PC-9 (cell line): ENCODE measurements around the gene GALNT9. TPM values are rescaled to one million over a fixed set of nuclear protein-coding genes. Genes with fewer than 3 reads are reported as not detected.

Source experiments
- BruUV-seq: library from RNA; stranded (reverse); fragments of 400-500 nt; replicated peaks from 2 replicates; lab custom pipeline; 2021; lab: Mats Ljungman, UMichigan
- CTCF ChIA-PET: fragments of 300-600 bp; sonication (Branson Sonifier 250); formaldehyde crosslinking; loops from one replicate; lab custom pipeline; 2022; ENCODE audit warnings: antibody characterized with exemption; lab: Charles Lee
- POLR2A ChIA-PET: fragments of 300-600 bp; sonication (Branson Sonifier 250); formaldehyde crosslinking; loops from one replicate; lab custom pipeline; 2022; ENCODE audit warnings: antibody characterized with exemption; ENCODE audit not compliant: unreplicated experiment; lab: Charles Lee
- DNase-seq, 2 experiments: peaks; one replicate each; pipeline versions ENCODE4 v3.0.0 to v3.0.0-alpha.2; 2015 to 2022; ENCODE audit warnings: mixed read lengths in 1 of 2
- H2AFZ ChIP-seq: fragments of 200-600 bp; sonication (generic); 2 replicates; pipeline ENCODE4 v1.8.1; 2017; ENCODE audit warnings: antibody characterized with exemption
- H3F3A ChIP-seq: fragments of 200-600 bp; sonication (generic); 2 replicates; pipeline ENCODE4 v1.8.1; 2017; ENCODE audit warnings: antibody characterized with exemption, mild to moderate bottlenecking, low read depth; ENCODE audit not compliant: insufficient read depth
- H3K27ac ChIP-seq: fragments of 200-600 bp; sonication (generic); 2 replicates; pipeline ENCODE4 v1.6.1; 2016; ENCODE audit warnings: mixed run types
- H3K27me3 ChIP-seq: fragments of 200-600 bp; sonication (generic); 2 replicates; pipeline ENCODE4 v1.6.1; 2016; ENCODE audit warnings: low read depth, mixed run types; ENCODE audit not compliant: insufficient read depth
- H3K36me3 ChIP-seq: fragments of 200-600 bp; sonication (generic); 2 replicates; pipeline ENCODE4 v1.6.1; 2016; ENCODE audit warnings: low read depth, mixed run types
- H3K4me1 ChIP-seq: fragments of 200-600 bp; sonication (generic); replicated peaks from 2 replicates; pipeline ENCODE4 v1.6.1; 2016; ENCODE audit warnings: mixed run types; ENCODE audit not compliant: insufficient read depth
- H3K4me2 ChIP-seq: fragments of 200-600 bp; sonication (generic); 2 replicates; pipeline ENCODE4 v1.6.1; 2017; ENCODE audit warnings: mixed run types
- H3K4me3 ChIP-seq: fragments of 200-600 bp; sonication (generic); 2 replicates; pipeline ENCODE4 v1.6.1; 2016; ENCODE audit warnings: mixed run types
- H3K79me2 ChIP-seq: fragments of 200-600 bp; sonication (generic); 2 replicates; pipeline ENCODE4 v1.6.1; 2017; ENCODE audit warnings: low read depth, mixed run types
- H3K9me2 ChIP-seq: fragments of 200-600 bp; sonication (generic); 2 replicates; pipeline ENCODE4 v1.8.1; 2017; ENCODE audit warnings: mild to moderate bottlenecking; ENCODE audit not compliant: insufficient read depth
- H3K9me3 ChIP-seq: fragments of 200-600 bp; sonication (generic); 2 replicates; pipeline ENCODE4 v1.8.1; 2016; ENCODE audit warnings: low read depth; ENCODE audit not compliant: insufficient read depth
- H4K20me1 ChIP-seq: fragments of 200-600 bp; sonication (generic); 2 replicates; pipeline ENCODE4 v1.8.1; 2017; ENCODE audit not compliant: insufficient read depth
- CTCF ChIP-seq: fragments of 200-600 bp; sonication (generic); conservative IDR thresholded peaks from 2 replicates; pipeline ENCODE4 v1.6.1; 2017; ENCODE audit warnings: mixed run types, antibody characterized with exemption, mild to moderate bottlenecking, moderate library complexity
- EZH2 ChIP-seq: fragments of 200-600 bp; sonication (generic); IDR thresholded peaks from 2 replicates; pipeline ENCODE4 v1.8.0; 2017; ENCODE audit warnings: antibody characterized with exemption, low read depth
- intact Hi-C: fragments of 100-400 bp; cut with micrococcal nuclease; formaldehyde crosslinking; loops from one replicate; pipeline ENCODE4 v1.10.0; 2022; ENCODE audit not compliant: unreplicated experiment
- total RNA-seq: library from RNA; stranded (reverse); gene quantifications from 2 replicates; pipeline ENCODE4 v1.2.3, GENCODE V29; 2021

The GALNT9 gene
- total RNA-seq, 1 experiment from 2014 or later = 11.2 TPM

- H3K4me2 ChIP-seq = no peak overlapping the region
- H3K36me3 ChIP-seq = no peaks in the 10 kb centered on the region
- H3F3A ChIP-seq = no peaks in the 10 kb centered on the region
- H3K4me3 ChIP-seq = no peak overlapping the region
- POLR2A ChIA-PET = no interaction called here
- H3K27ac ChIP-seq = no peak overlapping the region
- no peaks in the 10 kb centered on the region for H3K4me1 ChIP-seq
- H2AFZ ChIP-seq = no peak overlapping the region
- no TSS peak for BruUV-seq
- H3K27me3 ChIP-seq = peaks cover 99% of the 10 kb centered on the region
- intact Hi-C loops = no loop called here
- H3K9me2 ChIP-seq = no peaks in the 10 kb centered on the region
- 0 out of 2 replicates have a peak, but pooled peaks cover 3% of the 10 kb centered on the region for H4K20me1 ChIP-seq
- no peaks in the 10 kb centered on the region for H3K79me2 ChIP-seq
- no peak for DNase-seq
- H3K9me3 ChIP-seq = no peaks in the 10 kb centered on the region
- CTCF ChIA-PET = no interaction called here
- no peak for TF ChIP-seq CTCF
- no peak for TF ChIP-seq EZH2
Measured at GRCh38 chr12:132204793-132205270, 124.6 kb downstream of the GALNT9 start.

- no TSS peak for BruUV-seq
- no peaks in the 10 kb centered on the region for H3K9me3 ChIP-seq
- no peaks in the 10 kb centered on the region for H3K36me3 ChIP-seq
- 0 out of 2 replicates have a peak, but pooled peaks cover 3% of the 10 kb centered on the region for H4K20me1 ChIP-seq
- TF ChIP-seq CTCF = no peak
- TF ChIP-seq EZH2 = no peak
- H2AFZ ChIP-seq = no peak overlapping the region
- intact Hi-C loops = no loop called here
- H3K4me2 ChIP-seq = no peak overlapping the region
- no peak for DNase-seq
- H3K4me3 ChIP-seq = no peak overlapping the region
- H3K27me3 ChIP-seq = peaks cover 99% of the 10 kb centered on the region
- ChIA-PET POLR2A (interaction anchor here (0.6 kb wide), 1 partner anchor 71 kb away, joined by 7 read pairs; no protein-coding TSS in a partner anchor), CTCF (no interaction called here)
- no peaks in the 10 kb centered on the region for H3K9me2 ChIP-seq
- H3K79me2 ChIP-seq = no peaks in the 10 kb centered on the region
- H3K4me1 ChIP-seq = no peaks in the 10 kb centered on the region
- no peak overlapping the region for H3K27ac ChIP-seq
- no peaks in the 10 kb centered on the region for H3F3A ChIP-seq
Measured at GRCh38 chr12:132204063-132204792, 125.2 kb downstream of the GALNT9 start.

- Histone ChIP-seq H3K9me2 (no peaks in the 10 kb centered on the region), H2AFZ (no peak overlapping the region), H3K79me2 (no peaks in the 10 kb centered on the region), H3F3A (no peaks in the 10 kb centered on the region), H3K4me1 (no peaks in the 10 kb centered on the region), H3K27me3 (peaks cover 100% of the 10 kb centered on the region), H3K36me3 (no peaks in the 10 kb centered on the region), H4K20me1 (0 out of 2 replicates have a peak, but pooled peaks cover 3% of the 10 kb centered on the region), H3K27ac (no peak overlapping the region), H3K4me3 (no peak overlapping the region), H3K9me3 (no peaks in the 10 kb centered on the region), H3K4me2 (no peak overlapping the region)
- intact Hi-C loops = no loop called here
- ChIA-PET POLR2A (no interaction called here), CTCF (no interaction called here)
- no TSS peak for BruUV-seq
- DNase-seq = no peak
- TF ChIP-seq EZH2 (no peak), CTCF (no peak)
Measured at GRCh38 chr12:132202929-132203721, 126.3 kb downstream of the GALNT9 start.
